ENCODE results near the gene RNF130.

The RNF130 gene

GRCh38 chr5:180098991-180099732 lies 27.6 kb upstream of the RNF130 start:
- Histone ChIP-seq H3K27me3 (ENCODE audit: insufficient read depth, low read length) (peaks cover 4% of the 10 kb centered on the region; the same call in 1 of the 2 replicates), H4K20me1 (ENCODE audit: insufficient read depth, low read length) (no peaks in the 10 kb centered on the region), H3K9me3 (ENCODE audit: low read length) (no peaks in the 10 kb centered on the region), H2AFZ (ENCODE audit: low read length) (no peak overlapping the region), H3K27ac (ENCODE audit: low read depth, low read length, poor library complexity, severe bottlenecking) (no peak overlapping the region), H3K4me2 (ENCODE audit: low read length) (no peak overlapping the region), H3F3A (ENCODE audit: insufficient read depth, low read length) (no peaks in the 10 kb centered on the region), H3K4me3 (ENCODE audit: low read depth, low read length, poor library complexity, severe bottlenecking) (no peak overlapping the region), H3K4me1 (ENCODE audit: insufficient read depth, low read length, severe bottlenecking) (no peaks in the 10 kb centered on the region), H3K79me2 (ENCODE audit: insufficient read depth, low read length) (no peaks in the 10 kb centered on the region), H3K36me3 (ENCODE audit: insufficient read depth, low read length) (no peaks in the 10 kb centered on the region), H3K9ac (ENCODE audit: low read length) (no peak overlapping the region), H3K9me2 (ENCODE audit: low read depth, low read length) (no peaks in the 10 kb centered on the region)
- TF ChIP-seq EZH2 (IDR thresholded peaks at IDR 0.05; ENCODE audit: borderline replicate concordance, low read length), result no peak
- TF ChIP-seq CTCF (IDR thresholded peaks at IDR 0.05; ENCODE audit: low read length), result no peak

GRCh38 chr5:180098526-180098925 lies 27.0 kb upstream of the RNF130 start:
- Histone ChIP-seq H3K79me2 (ENCODE audit: insufficient read depth, low read length) (no peaks in the 10 kb centered on the region), H3F3A (ENCODE audit: insufficient read depth, low read length) (no peaks in the 10 kb centered on the region), H3K9ac (ENCODE audit: low read length) (no peak overlapping the region), H3K4me3 (ENCODE audit: low read depth, low read length, poor library complexity, severe bottlenecking) (no peak overlapping the region), H3K4me2 (ENCODE audit: low read length) (no peak overlapping the region), H3K9me2 (ENCODE audit: low read depth, low read length) (no peaks in the 10 kb centered on the region), H3K9me3 (ENCODE audit: low read length) (no peaks in the 10 kb centered on the region), H3K27ac (ENCODE audit: low read depth, low read length, poor library complexity, severe bottlenecking) (no peak overlapping the region), H3K36me3 (ENCODE audit: insufficient read depth, low read length) (no peaks in the 10 kb centered on the region), H2AFZ (ENCODE audit: low read length) (no peak overlapping the region), H4K20me1 (ENCODE audit: insufficient read depth, low read length) (no peaks in the 10 kb centered on the region), H3K4me1 (ENCODE audit: insufficient read depth, low read length, severe bottlenecking) (no peaks in the 10 kb centered on the region), H3K27me3 (ENCODE audit: insufficient read depth, low read length) (peaks cover 4% of the 10 kb centered on the region; the same call in 1 of the 2 replicates)
- TF ChIP-seq CTCF (IDR thresholded peaks at IDR 0.05; ENCODE audit: low read length) (no peak), EZH2 (IDR thresholded peaks at IDR 0.05; ENCODE audit: borderline replicate concordance, low read length) (no peak)

- H3K27ac ChIP-seq (ENCODE audit: low read depth, low read length, poor library complexity, severe bottlenecking), result no peak overlapping the region
- H3K9ac ChIP-seq (ENCODE audit: low read length), result no peak overlapping the region
- no peaks in the 10 kb centered on the region for H3K9me2 ChIP-seq (ENCODE audit: low read depth, low read length)
- TF ChIP-seq CTCF (IDR thresholded peaks at IDR 0.05; ENCODE audit: low read length), result no peak
- no peak for TF ChIP-seq EZH2 (IDR thresholded peaks at IDR 0.05; ENCODE audit: borderline replicate concordance, low read length)
- H3F3A ChIP-seq (ENCODE audit: insufficient read depth, low read length), result no peaks in the 10 kb centered on the region
- H3K27me3 ChIP-seq (ENCODE audit: insufficient read depth, low read length), result peaks cover 4% of the 10 kb centered on the region; the same call in 1 of the 2 replicates
- H3K4me2 ChIP-seq (ENCODE audit: low read length), result no peak overlapping the region
- H3K4me1 ChIP-seq (ENCODE audit: insufficient read depth, low read length, severe bottlenecking), result no peaks in the 10 kb centered on the region
- no peaks in the 10 kb centered on the region for H4K20me1 ChIP-seq (ENCODE audit: insufficient read depth, low read length)
- no peaks in the 10 kb centered on the region for H3K79me2 ChIP-seq (ENCODE audit: insufficient read depth, low read length)
- no peak overlapping the region for H3K4me3 ChIP-seq (ENCODE audit: low read depth, low read length, poor library complexity, severe bottlenecking)
- H2AFZ ChIP-seq (ENCODE audit: low read length), result no peak overlapping the region
- H3K9me3 ChIP-seq (ENCODE audit: low read length), result no peaks in the 10 kb centered on the region
- no peaks in the 10 kb centered on the region for H3K36me3 ChIP-seq (ENCODE audit: insufficient read depth, low read length)
Observed at GRCh38 chr5:180097926-180098325, 26.4 kb upstream of the RNF130 start.

All from OCI-LY1 (cell line).